A673 (cell line): ENCODE measurements around the gene RTEL1.

Experiments
- EZH2 ChIP-seq: fragments of 200-600 bp; sonication (generic); IDR thresholded peaks from 2 replicates; pipeline ENCODE4 v1.6.1; 2017; ENCODE audit warnings: borderline replicate concordance, low read depth, mild to moderate bottlenecking, mixed read lengths, antibody characterized with exemption, low read length; ENCODE audit not compliant: poor library complexity, severe bottlenecking
- TF ChIP-seq, protein P1 (sequence below): fragments of 300-800, 200-600 bp; sonication (generic); conservative IDR thresholded peaks from 2 replicates; pipeline ENCODE4 v1.5.1; 2017; ENCODE audit warnings: low read depth, mild to moderate bottlenecking, antibody characterized with exemption, low read length, moderate library complexity, mixed read lengths

DNA sequence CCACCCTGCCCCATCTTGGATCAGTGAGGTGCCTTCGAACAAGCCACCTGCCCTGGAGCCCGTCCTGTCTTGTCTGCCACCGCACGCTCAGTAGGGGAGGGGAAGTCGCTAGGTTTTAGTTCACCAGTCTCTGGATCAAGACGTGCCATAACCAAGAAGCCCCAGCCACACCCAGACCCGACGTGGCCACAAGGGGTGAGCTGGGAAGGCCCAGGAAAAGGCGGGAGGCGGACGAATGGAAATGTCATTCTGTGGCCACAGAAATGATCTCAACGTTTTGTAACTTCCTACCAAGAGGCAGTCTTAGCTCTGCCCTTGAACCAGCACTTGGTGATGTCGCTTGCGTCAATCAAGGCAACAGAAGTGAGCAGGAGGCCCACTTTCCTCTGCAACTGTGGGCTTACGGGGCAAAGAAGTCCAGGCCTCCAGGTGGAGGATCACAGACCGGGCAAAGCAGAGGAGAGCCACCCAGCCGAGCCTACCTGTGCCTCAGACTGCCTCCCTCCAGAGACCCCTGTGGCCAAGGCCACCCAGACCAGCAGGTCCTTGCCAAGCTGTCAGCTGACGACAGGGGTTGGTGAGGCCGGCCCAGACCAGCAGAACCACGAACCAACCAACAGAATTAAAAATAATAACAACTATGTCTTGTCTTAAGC, 45.7 kb upstream of the RTEL1 start:
- TF ChIP-seq, protein P1, sequence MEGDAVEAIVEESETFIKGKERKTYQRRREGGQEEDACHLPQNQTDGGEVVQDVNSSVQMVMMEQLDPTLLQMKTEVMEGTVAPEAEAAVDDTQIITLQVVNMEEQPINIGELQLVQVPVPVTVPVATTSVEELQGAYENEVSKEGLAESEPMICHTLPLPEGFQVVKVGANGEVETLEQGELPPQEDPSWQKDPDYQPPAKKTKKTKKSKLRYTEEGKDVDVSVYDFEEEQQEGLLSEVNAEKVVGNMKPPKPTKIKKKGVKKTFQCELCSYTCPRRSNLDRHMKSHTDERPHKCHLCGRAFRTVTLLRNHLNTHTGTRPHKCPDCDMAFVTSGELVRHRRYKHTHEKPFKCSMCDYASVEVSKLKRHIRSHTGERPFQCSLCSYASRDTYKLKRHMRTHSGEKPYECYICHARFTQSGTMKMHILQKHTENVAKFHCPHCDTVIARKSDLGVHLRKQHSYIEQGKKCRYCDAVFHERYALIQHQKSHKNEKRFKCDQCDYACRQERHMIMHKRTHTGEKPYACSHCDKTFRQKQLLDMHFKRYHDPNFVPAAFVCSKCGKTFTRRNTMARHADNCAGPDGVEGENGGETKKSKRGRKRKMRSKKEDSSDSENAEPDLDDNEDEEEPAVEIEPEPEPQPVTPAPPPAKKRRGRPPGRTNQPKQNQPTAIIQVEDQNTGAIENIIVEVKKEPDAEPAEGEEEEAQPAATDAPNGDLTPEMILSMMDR, result no peak
- TF ChIP-seq EZH2, result no peak
